Measurements from ENCODE around the gene ERN1.

Gene ERN1

GRCh38 chr17:64109400-64109799, 20.5 kb downstream of the ERN1 start:
- DNase-seq (ENCODE audit: low spot score): no peak

GRCh38 chr17:64107500-64108236, 22.3 kb downstream of the ERN1 start:
- no peak for DNase-seq (ENCODE audit: low spot score)

- DNase-seq (ENCODE audit: low spot score): no peak
Measured at GRCh38 chr17:64106918-64107317, 23.0 kb downstream of the ERN1 start.

GRCh38 chr17:64103391-64104364, 26.3 kb downstream of the ERN1 start:
- no peak for DNase-seq (ENCODE audit: low spot score)

- no peak for DNase-seq (ENCODE audit: low spot score)
Measured at GRCh38 chr17:64102627-64103390, 27.1 kb downstream of the ERN1 start.

- no peak for DNase-seq (ENCODE audit: low spot score)
Measured at GRCh38 chr17:64099543-64099942, 30.4 kb downstream of the ERN1 start.

- DNase-seq (ENCODE audit: low spot score): no peak
Measured at GRCh38 chr17:64097196-64097936, 32.6 kb downstream of the ERN1 start.

- no peak for DNase-seq (ENCODE audit: low spot score)
Measured at GRCh38 chr17:64096037-64096436, 33.9 kb downstream of the ERN1 start.

- DNase-seq (ENCODE audit: low spot score): no peak
Measured at GRCh38 chr17:64095144-64095882, 34.6 kb downstream of the ERN1 start.

- no peak for DNase-seq (ENCODE audit: low spot score)
Measured at GRCh38 chr17:64094412-64094811, 35.5 kb downstream of the ERN1 start.

- no peak for DNase-seq (ENCODE audit: low spot score)
Measured at GRCh38 chr17:64092952-64093451, 36.9 kb downstream of the ERN1 start.

- no peak for DNase-seq (ENCODE audit: low spot score)
Measured at GRCh38 chr17:64092113-64092512, 37.8 kb downstream of the ERN1 start.

- DNase-seq (ENCODE audit: low spot score): no peak
Measured at GRCh38 chr17:64091571-64091970, 38.4 kb downstream of the ERN1 start.

- DNase-seq (ENCODE audit: low spot score): no peak
Measured at GRCh38 chr17:64091116-64091515, 38.8 kb downstream of the ERN1 start.

- no peak for DNase-seq (ENCODE audit: low spot score)
Measured at GRCh38 chr17:64090144-64090543, 39.8 kb downstream of the ERN1 start.

GRCh38 chr17:64087252-64088005, 42.5 kb downstream of the ERN1 start:
- DNase-seq (ENCODE audit: low spot score): no peak

GRCh38 chr17:64085650-64086005, 44.3 kb downstream of the ERN1 start:
- DNase-seq (ENCODE audit: low spot score): no peak

- DNase-seq (ENCODE audit: low spot score): no peak
Measured at GRCh38 chr17:64084940-64085649, 44.8 kb downstream of the ERN1 start.
